ENCODE measurements around the gene DUSP14.
"Not testable (repeated sequence)": the region's sequence is repeated elsewhere in the genome, so short reads cannot be mapped to it uniquely, and the experiment has no call there.

Gene DUSP14

GRCh38 chr17:37447641-37448040 is 42.0 kb upstream of the DUSP14 start:
- no peaks in the 10 kb centered on the region for H3K4me1 ChIP-seq (ENCODE audit: insufficient read depth, low read length)
- H3K36me3 ChIP-seq (ENCODE audit: insufficient read depth, low read length): peaks cover 73% of the 10 kb centered on the region
- H3K27me3 ChIP-seq (ENCODE audit: insufficient read depth, low read length, poor library complexity): no peaks in the 10 kb centered on the region
- no peak overlapping the region for H3K27ac ChIP-seq (ENCODE audit: low read length)
- no peak overlapping the region for H3K4me2 ChIP-seq (ENCODE audit: insufficient read depth, low read length)
- DNase-seq (no peak), ATAC-seq (ENCODE audit: insufficient read depth, low read depth) (no peak)
- H3K9ac ChIP-seq (ENCODE audit: low read depth, low read length): no peak overlapping the region
- no peak overlapping the region for H3K4me3 ChIP-seq (ENCODE audit: low read depth in 1 of 2, low read length in 2 of 2)
- H3K9me3 ChIP-seq (ENCODE audit: insufficient read depth, low read length, severe bottlenecking): no peaks in the 10 kb centered on the region
- H3K79me2 ChIP-seq (ENCODE audit: insufficient read depth, low read length): no peaks in the 10 kb centered on the region
- peaks cover 3% of the 10 kb centered on the region; the same call in 1 of the 2 replicates for H4K20me1 ChIP-seq (ENCODE audit: insufficient read depth, low read length)
- H2AFZ ChIP-seq (ENCODE audit: low read depth, low read length): no peak overlapping the region
- TF ChIP-seq EZH2 (IDR thresholded peaks at IDR 0.05; ENCODE audit: borderline replicate concordance, low read depth, low read length, severe bottlenecking) (no peak), CTCF (IDR thresholded peaks at IDR 0.05; ENCODE audit: borderline replicate concordance, extremely low read depth, low read length, poor library complexity, severe bottlenecking) (no peak)

- no peak overlapping the region for H3K9ac ChIP-seq (ENCODE audit: low read depth, low read length)
- no peaks in the 10 kb centered on the region for H3K79me2 ChIP-seq (ENCODE audit: insufficient read depth, low read length)
- no peak for DNase-seq
- no peaks in the 10 kb centered on the region for H3K9me3 ChIP-seq (ENCODE audit: insufficient read depth, low read length, severe bottlenecking)
- H3K4me3 ChIP-seq (ENCODE audit: low read depth in 1 of 2, low read length in 2 of 2): no peak overlapping the region
- H3K36me3 ChIP-seq (ENCODE audit: insufficient read depth, low read length): peaks cover 63% of the 10 kb centered on the region
- TF ChIP-seq EZH2 (IDR thresholded peaks at IDR 0.05; ENCODE audit: borderline replicate concordance, low read depth, low read length, severe bottlenecking) (no peak), CTCF (IDR thresholded peaks at IDR 0.05; ENCODE audit: borderline replicate concordance, extremely low read depth, low read length, poor library complexity, severe bottlenecking) (no peak)
- H3K27me3 ChIP-seq (ENCODE audit: insufficient read depth, low read length, poor library complexity): no peaks in the 10 kb centered on the region
- peaks cover 3% of the 10 kb centered on the region; the same call in 1 of the 2 replicates for H4K20me1 ChIP-seq (ENCODE audit: insufficient read depth, low read length)
- H3K4me2 ChIP-seq (ENCODE audit: insufficient read depth, low read length): no peak overlapping the region
- H2AFZ ChIP-seq (ENCODE audit: low read depth, low read length): no peak overlapping the region
- H3K4me1 ChIP-seq (ENCODE audit: insufficient read depth, low read length): no peaks in the 10 kb centered on the region
- no peak overlapping the region for H3K27ac ChIP-seq (ENCODE audit: low read length)
- ATAC-seq (ENCODE audit: insufficient read depth, low read depth): no peak
Observed at GRCh38 chr17:37450112-37450511, 39.6 kb upstream of the DUSP14 start.

- not testable (repeated sequence) for H3K4me1 ChIP-seq (ENCODE audit: insufficient read depth, low read length); H3K9ac ChIP-seq (ENCODE audit: low read depth, low read length); H3K79me2 ChIP-seq (ENCODE audit: insufficient read depth, low read length); ATAC-seq (ENCODE audit: insufficient read depth, low read depth); H3K4me3 ChIP-seq (ENCODE audit: low read depth in 1 of 2, low read length in 2 of 2); H2AFZ ChIP-seq (ENCODE audit: low read depth, low read length); H3K27ac ChIP-seq (ENCODE audit: low read length); DNase-seq; H3K27me3 ChIP-seq (ENCODE audit: insufficient read depth, low read length, poor library complexity); H3K4me2 ChIP-seq (ENCODE audit: insufficient read depth, low read length); H4K20me1 ChIP-seq (ENCODE audit: insufficient read depth, low read length); H3K9me3 ChIP-seq (ENCODE audit: insufficient read depth, low read length, severe bottlenecking)
- H3K36me3 ChIP-seq (ENCODE audit: insufficient read depth, low read length): peaks cover 55% of the 10 kb centered on the region
Observed at GRCh38 chr17:37457801-37458200, 31.9 kb upstream of the DUSP14 start.

GRCh38 chr17:37458805-37459204 is 30.9 kb upstream of the DUSP14 start:
- Histone ChIP-seq H3K27me3 (ENCODE audit: insufficient read depth, low read length, poor library complexity) (no peaks in the 10 kb centered on the region), H3K4me3 (ENCODE audit: low read depth in 1 of 2, low read length in 2 of 2) (no peak overlapping the region), H4K20me1 (ENCODE audit: insufficient read depth, low read length) (no peaks in the 10 kb centered on the region), H3K36me3 (ENCODE audit: insufficient read depth, low read length) (peaks cover 53% of the 10 kb centered on the region), H3K79me2 (ENCODE audit: insufficient read depth, low read length) (no peaks in the 10 kb centered on the region), H3K4me1 (ENCODE audit: insufficient read depth, low read length) (no peaks in the 10 kb centered on the region), H2AFZ (ENCODE audit: low read depth, low read length) (no peak overlapping the region), H3K9me3 (ENCODE audit: insufficient read depth, low read length, severe bottlenecking) (no peaks in the 10 kb centered on the region), H3K27ac (ENCODE audit: low read length) (no peak overlapping the region), H3K4me2 (ENCODE audit: insufficient read depth, low read length) (no peak overlapping the region), H3K9ac (ENCODE audit: low read depth, low read length) (no peak overlapping the region)
- ATAC-seq (ENCODE audit: insufficient read depth, low read depth) (no peak), DNase-seq (no peak)
- no peak for TF ChIP-seq CTCF (IDR thresholded peaks at IDR 0.05; ENCODE audit: borderline replicate concordance, extremely low read depth, low read length, poor library complexity, severe bottlenecking)
- no peak for TF ChIP-seq EZH2 (IDR thresholded peaks at IDR 0.05; ENCODE audit: borderline replicate concordance, low read depth, low read length, severe bottlenecking)

Measured in DND-41 (cell line).